ENCODE data around the gene PIKFYVE. TPM values are rescaled to one million over a fixed set of nuclear protein-coding genes. Genes with fewer than 3 reads are reported as not detected.
A peak's percentile ranks its signal among the peaks of the same experiment; 100 is the strongest.

Gene PIKFYVE
- total RNA-seq, 6 experiments from 2014 or later, result 10.7 to 16.0 (median 13.2) TPM

DNA sequence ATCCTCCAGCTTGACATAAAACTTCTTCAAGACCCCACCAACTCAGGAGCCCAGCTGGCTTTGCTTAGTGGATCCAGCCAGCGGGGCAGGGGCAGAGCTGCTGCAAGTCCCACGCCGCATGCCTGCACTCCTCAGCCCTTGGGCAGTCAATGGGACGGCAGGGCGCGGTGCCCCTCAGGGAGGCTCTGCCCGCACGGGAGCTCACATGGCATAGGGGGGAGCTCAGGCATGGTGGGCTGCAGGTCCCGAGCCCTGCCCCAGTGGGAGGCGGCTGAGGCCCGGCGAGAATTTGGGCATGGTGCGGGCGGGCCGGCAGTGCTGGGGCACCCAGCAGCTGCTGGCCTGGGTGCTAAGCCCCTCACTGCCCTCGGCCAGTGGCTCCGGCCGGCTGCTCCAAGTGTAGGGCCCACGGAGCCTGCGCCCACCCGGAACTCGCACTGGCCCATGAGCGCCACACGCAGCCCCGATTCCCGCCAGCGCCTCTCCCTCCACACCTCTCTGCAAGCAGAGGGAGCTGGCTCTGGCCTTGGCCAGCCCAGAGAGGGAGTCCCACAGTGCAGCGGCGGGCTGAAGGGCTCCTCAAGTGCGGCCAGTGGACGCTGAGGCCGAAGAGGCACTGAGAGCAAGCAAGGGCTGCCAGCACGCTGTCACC lies 38.3 kb upstream of the PIKFYVE start:
- Histone ChIP-seq H3K36me3 (no peaks in the 10 kb centered on the region), H3K27ac (no peak overlapping the region), H3K4me1 (peaks cover 0 to 4% (median 0%) of the 10 kb centered on the region in 4 donors), H3K4me3 (no peak overlapping the region), H3K9me3 (no peaks in the 10 kb centered on the region), H3K27me3 (no peaks in the 10 kb centered on the region)
- TF ChIP-seq POLR2A (IDR thresholded peaks at IDR 0.05), result no peak
- no peak for TF ChIP-seq CTCF (IDR thresholded peaks at IDR 0.05)
- intact Hi-C loops (cut with DNase I), result no loop called here
- ATAC-seq, result peak in 1 of 4 donors; percentile 23
- 100% methylated on average over 1 of the region's 33 CpGs for WGBS (ENCODE audit: insufficient coverage, low coverage, low lambda C conversion rate, missing lambda C conversion rate)
- no peak for DNase-seq

GRCh38 chr2:208228476-208228875 lies 37.6 kb upstream of the PIKFYVE start:
- no peak overlapping the region for H3K4me3 ChIP-seq
- no peaks in the 10 kb centered on the region for H3K9me3 ChIP-seq
- DNase-seq (no peak), ATAC-seq (no peak)
- intact Hi-C loops (cut with DNase I), result no loop called here
- H3K4me1 ChIP-seq, result peaks cover 0 to 4% (median 0%) of the 10 kb centered on the region in 4 donors
- no peak for TF ChIP-seq POLR2A (IDR thresholded peaks at IDR 0.05)
- H3K27ac ChIP-seq, result no peak overlapping the region
- H3K27me3 ChIP-seq, result no peaks in the 10 kb centered on the region
- H3K36me3 ChIP-seq, result no peaks in the 10 kb centered on the region
- WGBS (ENCODE audit: insufficient coverage, low coverage, low lambda C conversion rate, missing lambda C conversion rate), result 64% methylated on average over 1 of the region's 1 CpG

- no CpG with 5 or more reads among the region's 1 CpG for WGBS (ENCODE audit: insufficient coverage, low coverage, low lambda C conversion rate, missing lambda C conversion rate)
- peaks cover 0 to 44% (median 14%) of the 10 kb centered on the region in 4 donors for H3K36me3 ChIP-seq
- no peaks in the 10 kb centered on the region for H3K27me3 ChIP-seq
- H3K4me1 ChIP-seq, result peaks cover 0 to 23% (median 0%) of the 10 kb centered on the region in 4 donors
- TF ChIP-seq POLR2A (IDR thresholded peaks at IDR 0.05), result no peak
- no peak for TF ChIP-seq CTCF (IDR thresholded peaks at IDR 0.05)
- H3K27ac ChIP-seq, result no peak overlapping the region
- intact Hi-C loops (cut with DNase I), result no loop called here
- peak; percentile 63 to 79 (median 74) for ATAC-seq
- H3K4me3 ChIP-seq, result no peak overlapping the region
- H3K9me3 ChIP-seq, result no peaks in the 10 kb centered on the region
- no peak for DNase-seq
Observed at GRCh38 chr2:208234786-208235185, 31.3 kb upstream of the PIKFYVE start.

DNA sequence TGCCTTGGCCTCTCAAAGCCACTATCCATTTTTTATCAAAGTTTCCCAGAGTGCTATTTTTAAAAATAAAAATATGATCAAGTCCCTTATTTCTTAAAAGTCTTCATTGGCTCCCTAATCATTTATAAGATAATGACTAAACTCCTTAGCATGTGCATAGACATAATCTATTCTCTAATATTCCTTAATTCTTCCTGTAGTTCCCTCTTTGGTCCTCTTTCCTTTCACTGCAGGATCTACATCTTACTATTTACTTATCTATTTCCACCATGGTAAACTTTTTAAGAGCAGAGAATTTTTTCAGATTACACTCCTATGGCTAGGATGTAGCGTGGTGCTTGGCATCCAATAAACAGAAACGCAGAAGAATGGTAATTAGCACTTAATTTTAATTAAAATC lies 30.2 kb upstream of the PIKFYVE start:
- Histone ChIP-seq H3K9me3 (no peaks in the 10 kb centered on the region), H3K27me3 (no peaks in the 10 kb centered on the region), H3K4me1 (peaks cover 0 to 19% (median 0%) of the 10 kb centered on the region in 4 donors), H3K27ac (no peak overlapping the region), H3K4me3 (no peak overlapping the region), H3K36me3 (peaks cover 0 to 54% (median 20%) of the 10 kb centered on the region in 4 donors)
- intact Hi-C loops (cut with DNase I), result no loop called here
- DNase-seq (no peak), ATAC-seq (no peak)
- 46% methylated on average over 2 of the region's 2 CpGs for WGBS (ENCODE audit: insufficient coverage, low coverage, low lambda C conversion rate, missing lambda C conversion rate)
- no peak for TF ChIP-seq POLR2A (IDR thresholded peaks at IDR 0.05)
- TF ChIP-seq CTCF (IDR thresholded peaks at IDR 0.05), result no peak

GRCh38 chr2:208239770-208240493 lies 26.1 kb upstream of the PIKFYVE start:
- intact Hi-C loops (cut with DNase I), result no loop called here
- WGBS (ENCODE audit: insufficient coverage, low coverage, low lambda C conversion rate, missing lambda C conversion rate), result 84% methylated on average over 9 of the region's 9 CpGs
- no peak for DNase-seq

More at GRCh38 chr2:208239770-208240493, 26.1 kb upstream of the PIKFYVE start:
- no peak overlapping the region for H3K4me3 ChIP-seq
- H3K36me3 ChIP-seq, result peaks cover 0 to 94% (median 24%) of the 10 kb centered on the region in 4 donors
- no peaks in the 10 kb centered on the region for H3K9me3 ChIP-seq
- H3K27ac ChIP-seq, result peak overlapping the region in 1 of 3 donors; percentile 3
- no peaks in the 10 kb centered on the region for H3K27me3 ChIP-seq
- H3K4me1 ChIP-seq, result peaks cover 0 to 47% (median 5%) of the 10 kb centered on the region in 4 donors
- TF ChIP-seq POLR2A (IDR thresholded peaks at IDR 0.05) (no peak), CTCF (IDR thresholded peaks at IDR 0.05) (no peak)
- no peak for ATAC-seq

Data from right lobe of liver (tissue), 6 donors.